Measurements from ENCODE around the gene DDRGK1.

DNA sequence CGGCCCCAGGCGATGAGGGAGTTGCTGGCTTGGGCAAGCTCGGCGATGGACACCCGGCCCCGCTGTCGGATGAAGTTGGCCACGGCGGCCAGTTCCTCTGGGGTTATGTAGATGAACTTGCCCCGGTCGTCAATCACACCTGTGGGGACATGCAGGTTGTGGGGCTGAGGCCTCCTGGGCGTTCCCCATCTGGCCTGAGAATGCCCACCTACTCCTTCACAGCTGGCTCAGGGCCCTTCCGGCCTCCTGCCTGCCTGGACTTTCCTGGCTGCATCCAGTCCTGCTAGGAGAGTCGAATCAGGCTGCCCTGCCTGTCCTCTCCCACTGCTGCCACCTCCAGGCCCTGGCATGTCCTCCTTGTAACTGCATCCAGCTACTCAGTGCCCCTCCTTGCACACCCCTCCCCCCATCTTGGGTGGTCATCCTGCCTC is 13.8 kb downstream of the DDRGK1 start:
- TF ChIP-seq, protein P1, sequence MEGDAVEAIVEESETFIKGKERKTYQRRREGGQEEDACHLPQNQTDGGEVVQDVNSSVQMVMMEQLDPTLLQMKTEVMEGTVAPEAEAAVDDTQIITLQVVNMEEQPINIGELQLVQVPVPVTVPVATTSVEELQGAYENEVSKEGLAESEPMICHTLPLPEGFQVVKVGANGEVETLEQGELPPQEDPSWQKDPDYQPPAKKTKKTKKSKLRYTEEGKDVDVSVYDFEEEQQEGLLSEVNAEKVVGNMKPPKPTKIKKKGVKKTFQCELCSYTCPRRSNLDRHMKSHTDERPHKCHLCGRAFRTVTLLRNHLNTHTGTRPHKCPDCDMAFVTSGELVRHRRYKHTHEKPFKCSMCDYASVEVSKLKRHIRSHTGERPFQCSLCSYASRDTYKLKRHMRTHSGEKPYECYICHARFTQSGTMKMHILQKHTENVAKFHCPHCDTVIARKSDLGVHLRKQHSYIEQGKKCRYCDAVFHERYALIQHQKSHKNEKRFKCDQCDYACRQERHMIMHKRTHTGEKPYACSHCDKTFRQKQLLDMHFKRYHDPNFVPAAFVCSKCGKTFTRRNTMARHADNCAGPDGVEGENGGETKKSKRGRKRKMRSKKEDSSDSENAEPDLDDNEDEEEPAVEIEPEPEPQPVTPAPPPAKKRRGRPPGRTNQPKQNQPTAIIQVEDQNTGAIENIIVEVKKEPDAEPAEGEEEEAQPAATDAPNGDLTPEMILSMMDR (IDR thresholded peaks at IDR 0.05) = no peak
- no peak for TF ChIP-seq ZFX (IDR thresholded peaks at IDR 0.05; ENCODE audit: borderline replicate concordance)

All from 22Rv1 (cell line).